Stomach (tissue), 9 donors: ENCODE results near the gene PRXL2A. TPM values are rescaled to one million over a fixed set of nuclear protein-coding genes. Genes with fewer than 3 reads are reported as not detected.

Source experiments
- DNase-seq, 2 donors: peaks; one replicate each; pipeline versions ENCODE4 v3.0.0 to v3.0.0-alpha.2; 2013 to 2019
- H3K27ac ChIP-seq, 5 donors: fragments of 200-600 bp in 4 of 5; sonication (generic) in 4 of 5; one replicate each; pipeline ENCODE4 v1.5.1; 2013 to 2019; ENCODE audit warnings: mild to moderate bottlenecking in 1 of 5, moderate library complexity in 1 of 5
- H3K27me3 ChIP-seq, 3 donors: fragments of 200-600 bp; sonication (generic); one replicate each; pipeline ENCODE4 v1.5.1; 2017 to 2019; ENCODE audit warnings: mixed run types in 1 of 3
- H3K36me3 ChIP-seq, 4 donors: fragments of 200-600 bp; sonication (generic); 1 replicate in 3 of 4; 2 replicates in 1 of 4; pipeline ENCODE4 v1.5.1; 2016 to 2019
- H3K4me1 ChIP-seq, 4 donors: fragments of 200-600 bp; sonication (generic); one replicate each; pipeline ENCODE4 v1.5.1; 2016 to 2019
- H3K4me3 ChIP-seq, 4 donors: fragments of 200-600 bp; sonication (generic) in 3 of 4; one replicate each; pipeline ENCODE4 v1.5.1; 2016 to 2019; ENCODE audit warnings: mild to moderate bottlenecking in 1 of 4
- H3K9me3 ChIP-seq, 4 donors: fragments of 200-600 bp; sonication (generic); one replicate each; pipeline ENCODE4 v1.5.1; 2016 to 2019
- EP300 ChIP-seq: sonication (generic); formaldehyde crosslinking; IDR thresholded peaks from one replicate; pipeline ENCODE4 v1.6.1; 2017; ENCODE audit warnings: antibody characterized with exemption
- POLR2A ChIP-seq, 4 donors: fragments of 450-650 bp; IDR thresholded peaks; one replicate each; pipeline ENCODE4 v1.6.1; 2016; ENCODE audit warnings: antibody characterized with exemption in 4 of 4, control low read depth in 2 of 4, mild to moderate bottlenecking in 1 of 4, moderate library complexity in 1 of 4
- POLR2AphosphoS5 ChIP-seq, 3 donors: sonication (generic); formaldehyde crosslinking; IDR thresholded peaks; one replicate each; pipeline ENCODE4 v1.6.1; 2016; ENCODE audit warnings: antibody characterized with exemption in 3 of 3
- WGBS, 5 donors: extraction: QIAGEN DNeasy Blood & Tissue Kit in 3 of 5; methylation state at CpG; one replicate each; pipeline versions ENCODE4 v1.1.5 to v1.1.7; 2013 to 2018; 5-methylcytosine and 5-hydroxymethylcytosine counted together
- intact Hi-C: fragments of 100-400 bp; cut with DNase I; formaldehyde crosslinking; loops from one replicate; pipeline ENCODE4 v1.15.1; 2023; ENCODE audit warnings: low total_unique reads
- polyA plus RNA-seq, 3 donors: library from polyadenylated mRNA; stranded (reverse); fragments of 200-250 nt; gene quantifications; one replicate each; pipeline ENCODE4 v1.2.3, GENCODE V29; 2013
- total RNA-seq, 5 donors: library from RNA; depleted of rRNA; stranded (reverse); fragments of >200 nt; gene quantifications; one replicate each; pipeline versions ENCODE4 v1.1.0 to v1.2.3, GENCODE V29; 2014 to 2016
- TF ChIP-seq, protein P1 (sequence below), 7 experiments: fragments of 450-650 bp in 4 of 7; fragments of 200-600 bp in 3 of 7; sonication (generic) in 3 of 7; IDR thresholded peaks; one replicate each; pipeline ENCODE4 v1.5.1; 2016 to 2019; ENCODE audit warnings: antibody characterized with exemption in 7 of 7, control low read depth in 2 of 7, mild to moderate bottlenecking in 1 of 7
- donor health status: healthy with polysubstance abuse.
- donor health status: Bipolar disorder and iron deficiency.
- donor health status: healthy.

The PRXL2A gene
- total and polyA plus RNA-seq, 8 donors = 6.7 to 56.8 (median 17.8) TPM

DNA sequence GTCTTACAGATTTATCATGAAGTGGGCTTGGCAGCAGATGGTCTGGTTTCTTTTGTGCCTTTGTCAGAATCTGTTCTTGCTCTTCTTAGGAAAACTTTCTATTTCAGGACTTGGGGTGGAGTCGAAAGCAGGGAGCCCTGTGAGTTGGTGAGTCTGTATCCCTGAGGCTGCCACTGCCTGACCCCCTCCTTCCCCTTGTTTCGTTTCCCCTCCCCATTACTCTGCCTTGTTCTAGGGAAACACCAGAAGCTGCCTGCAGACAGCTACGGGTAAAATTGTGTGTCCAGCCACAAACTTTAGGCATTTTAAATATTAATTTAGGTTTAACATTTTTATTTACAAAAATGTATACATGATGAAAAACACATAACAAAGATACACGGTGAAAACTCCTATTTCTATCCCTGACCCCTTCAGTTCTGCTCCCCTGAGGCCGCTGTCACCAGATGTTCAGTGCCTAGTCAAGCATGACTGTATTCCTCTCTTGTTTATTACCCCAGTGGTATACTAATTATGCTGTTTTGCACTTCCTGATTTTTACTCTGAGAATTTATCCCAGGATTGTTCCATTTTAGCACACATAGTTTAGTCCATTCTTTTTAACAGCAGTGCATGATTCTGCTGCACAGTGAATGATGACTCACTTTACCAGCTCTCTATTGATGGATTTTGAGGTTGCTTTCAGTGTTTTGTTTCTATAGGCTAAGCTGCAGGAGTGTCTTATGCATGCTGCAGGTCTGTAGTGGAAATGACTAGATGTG lies 54.8 kb downstream of the PRXL2A start:
- TF ChIP-seq, protein P1, sequence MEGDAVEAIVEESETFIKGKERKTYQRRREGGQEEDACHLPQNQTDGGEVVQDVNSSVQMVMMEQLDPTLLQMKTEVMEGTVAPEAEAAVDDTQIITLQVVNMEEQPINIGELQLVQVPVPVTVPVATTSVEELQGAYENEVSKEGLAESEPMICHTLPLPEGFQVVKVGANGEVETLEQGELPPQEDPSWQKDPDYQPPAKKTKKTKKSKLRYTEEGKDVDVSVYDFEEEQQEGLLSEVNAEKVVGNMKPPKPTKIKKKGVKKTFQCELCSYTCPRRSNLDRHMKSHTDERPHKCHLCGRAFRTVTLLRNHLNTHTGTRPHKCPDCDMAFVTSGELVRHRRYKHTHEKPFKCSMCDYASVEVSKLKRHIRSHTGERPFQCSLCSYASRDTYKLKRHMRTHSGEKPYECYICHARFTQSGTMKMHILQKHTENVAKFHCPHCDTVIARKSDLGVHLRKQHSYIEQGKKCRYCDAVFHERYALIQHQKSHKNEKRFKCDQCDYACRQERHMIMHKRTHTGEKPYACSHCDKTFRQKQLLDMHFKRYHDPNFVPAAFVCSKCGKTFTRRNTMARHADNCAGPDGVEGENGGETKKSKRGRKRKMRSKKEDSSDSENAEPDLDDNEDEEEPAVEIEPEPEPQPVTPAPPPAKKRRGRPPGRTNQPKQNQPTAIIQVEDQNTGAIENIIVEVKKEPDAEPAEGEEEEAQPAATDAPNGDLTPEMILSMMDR (IDR thresholded peaks at IDR 0.05) = no peak
- TF ChIP-seq EP300 (no peak), POLR2A (IDR thresholded peaks at IDR 0.05) (no peak), POLR2AphosphoS5 (IDR thresholded peaks at IDR 0.05) (no peak)
- 39 to 52% (median 49%) methylated on average over 5 of the region's 5 CpGs for WGBS, 5 donors
- Histone ChIP-seq H3K27ac (peak overlapping the region; percentile 65 to 91 (median 85)), H3K27me3 (no peaks in the 10 kb centered on the region), H3K4me1 (peaks cover 93 to 100% (median 100%) of the 10 kb centered on the region in 4 donors), H3K36me3 (peaks cover 0 to under 1% (median 0%) of the 10 kb centered on the region in 4 donors), H3K4me3 (peak overlapping the region in 1 of 4 donors; percentile 21), H3K9me3 (no peaks in the 10 kb centered on the region)
- intact Hi-C loops = no loop called here
- DNase-seq = no peak

DNA sequence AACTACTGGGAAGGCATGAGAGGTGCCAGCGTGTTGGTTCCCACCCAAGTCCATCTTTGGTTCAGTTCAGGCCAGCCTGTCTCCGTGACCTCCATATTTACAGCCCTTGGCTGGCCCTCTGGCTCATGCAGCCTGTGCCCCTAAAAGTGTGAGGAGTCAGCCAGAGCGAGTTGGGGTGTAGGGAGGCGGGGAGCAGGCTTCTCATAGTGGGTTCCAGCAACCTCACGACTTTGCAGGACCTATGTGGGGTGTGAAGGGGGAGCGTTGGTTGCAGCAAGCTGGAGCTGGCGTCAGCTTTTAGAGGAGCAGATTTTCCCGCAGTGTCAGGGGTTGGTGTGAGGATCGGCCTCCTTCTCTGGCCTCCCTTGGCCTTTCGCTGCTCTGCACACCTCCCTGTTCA lies 55.5 kb downstream of the PRXL2A start:
- peak overlapping the region in 1 of 4 donors; percentile 32 for H3K4me3 ChIP-seq
- intact Hi-C loops = no loop called here
- WGBS, 5 donors = 76 to 90% (median 83%) methylated on average over 10 of the region's 10 CpGs

DNA sequence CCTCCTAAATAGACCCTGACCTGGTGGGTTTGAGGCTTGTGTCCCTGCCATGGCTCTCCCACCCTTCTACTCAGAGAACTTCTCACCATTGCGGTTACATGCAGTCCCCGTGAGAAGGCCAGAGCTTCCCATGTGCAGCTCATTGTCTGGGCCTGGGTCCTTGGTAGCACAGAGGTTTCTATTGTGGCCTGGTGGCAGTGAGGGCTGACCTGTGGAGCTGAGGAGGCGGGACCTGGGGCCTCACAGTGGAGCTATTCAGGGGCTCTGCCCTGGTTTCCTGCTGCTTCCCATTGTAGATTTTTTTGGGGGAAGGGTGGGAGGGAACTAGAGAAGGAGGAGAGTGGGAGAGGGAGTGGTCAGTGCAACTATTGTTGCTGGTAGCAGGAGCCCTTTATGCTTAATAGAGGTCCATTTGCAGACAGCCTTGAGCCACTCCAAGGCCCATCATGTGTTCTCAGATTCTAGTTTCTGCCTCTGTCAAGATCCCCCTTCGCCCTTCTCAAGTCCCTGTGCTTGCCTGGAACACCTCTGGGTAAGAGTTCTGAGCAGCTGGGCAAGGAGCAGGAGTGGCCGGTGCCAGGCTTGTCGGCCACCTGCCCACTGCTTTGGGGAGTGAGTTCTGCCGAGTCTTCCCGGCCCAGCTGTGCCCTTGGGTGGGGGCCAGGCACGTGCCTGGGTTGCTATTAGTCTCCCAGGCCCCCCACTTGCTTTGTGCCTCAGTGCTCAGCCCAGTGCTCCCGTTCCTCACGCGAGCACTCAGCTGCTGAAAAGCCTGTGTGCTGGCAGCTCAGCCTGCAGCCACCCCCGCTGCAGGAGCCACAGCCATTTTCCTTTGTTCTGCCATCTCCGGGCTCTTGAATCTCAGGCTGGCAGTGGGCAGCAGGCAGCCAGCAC lies 56.5 kb downstream of the PRXL2A start:
- TF ChIP-seq, protein P1 (IDR thresholded peaks at IDR 0.05) = no peak
- TF ChIP-seq POLR2AphosphoS5 (IDR thresholded peaks at IDR 0.05) (no peak), EP300 (no peak), POLR2A (IDR thresholded peaks at IDR 0.05) (no peak)
- Histone ChIP-seq H3K4me3 (peak overlapping the region in 2 of 4 donors; percentile 18 to 32), H3K27me3 (no peaks in the 10 kb centered on the region), H3K4me1 (peaks cover 87 to 100% (median 100%) of the 10 kb centered on the region in 4 donors), H3K36me3 (peaks cover 0 to 15% (median 5%) of the 10 kb centered on the region in 4 donors), H3K9me3 (no peaks in the 10 kb centered on the region), H3K27ac (peak overlapping the region; percentile 28 to 91 (median 78))
- intact Hi-C loops = no loop called here
- 23 to 45% (median 26%) methylated on average over 7 to 14 of the region's 14 CpGs for WGBS, 5 donors
- DNase-seq = peak; percentile 47 to 77

More for the DNA sequence above, 55.5 kb downstream of the PRXL2A start:
- H3K4me1 ChIP-seq = peaks cover 89 to 100% (median 100%) of the 10 kb centered on the region in 4 donors
- DNase-seq = no peak
- H3K36me3 ChIP-seq = peaks cover 0 to 7% (median 1%) of the 10 kb centered on the region in 4 donors
- H3K9me3 ChIP-seq = no peaks in the 10 kb centered on the region
- TF ChIP-seq, protein P1 (IDR thresholded peaks at IDR 0.05) = no peak
- no peak for TF ChIP-seq POLR2A (IDR thresholded peaks at IDR 0.05)
- no peak for TF ChIP-seq POLR2AphosphoS5 (IDR thresholded peaks at IDR 0.05)
- TF ChIP-seq EP300 = no peak
- peak overlapping the region; percentile 22 to 91 (median 78) for H3K27ac ChIP-seq
- H3K27me3 ChIP-seq = no peaks in the 10 kb centered on the region

DNA sequence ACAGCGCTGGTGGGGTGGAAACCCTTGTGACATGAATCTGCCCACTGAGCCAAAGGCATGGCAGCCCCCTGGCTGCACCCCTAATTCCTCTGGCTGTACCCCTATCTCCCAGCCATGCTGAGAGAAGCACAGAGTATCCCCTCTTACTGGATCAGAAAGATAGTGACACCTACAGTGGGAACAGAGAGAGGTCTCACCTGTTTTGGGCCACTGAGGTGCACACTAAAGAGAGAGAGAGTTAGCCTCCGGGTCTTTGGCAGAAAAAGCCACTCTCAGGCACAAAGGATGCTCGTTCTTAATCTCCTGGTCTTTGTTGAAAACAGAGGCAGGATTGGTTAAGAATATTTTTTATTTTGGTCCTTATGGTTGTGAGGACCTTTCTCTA lies 57.1 kb downstream of the PRXL2A start:
- TF ChIP-seq POLR2A (IDR thresholded peaks at IDR 0.05) (no peak), POLR2AphosphoS5 (IDR thresholded peaks at IDR 0.05) (no peak)
- H3K4me3 ChIP-seq = peak overlapping the region in 2 of 4 donors; percentile 18 to 32
- H3K27ac ChIP-seq = peak overlapping the region; percentile 28 to 91 (median 78)
- 23 to 50% (median 37%) methylated on average over 3 of the region's 3 CpGs for WGBS, 5 donors
- intact Hi-C loops = no loop called here
- H3K36me3 ChIP-seq = peaks cover 0 to 22% (median 11%) of the 10 kb centered on the region in 4 donors
- DNase-seq = no peak
- H3K9me3 ChIP-seq = no peaks in the 10 kb centered on the region
- no peaks in the 10 kb centered on the region for H3K27me3 ChIP-seq
- peaks cover 84 to 100% (median 99%) of the 10 kb centered on the region in 4 donors for H3K4me1 ChIP-seq
